ENCODE measurements around the gene LCN6. TPM values are rescaled to one million over a fixed set of nuclear protein-coding genes. Genes with fewer than 3 reads are reported as not detected.

LCN6 gene
- total RNA-seq, 1 experiment from 2014 or later, result not detected

DNA sequence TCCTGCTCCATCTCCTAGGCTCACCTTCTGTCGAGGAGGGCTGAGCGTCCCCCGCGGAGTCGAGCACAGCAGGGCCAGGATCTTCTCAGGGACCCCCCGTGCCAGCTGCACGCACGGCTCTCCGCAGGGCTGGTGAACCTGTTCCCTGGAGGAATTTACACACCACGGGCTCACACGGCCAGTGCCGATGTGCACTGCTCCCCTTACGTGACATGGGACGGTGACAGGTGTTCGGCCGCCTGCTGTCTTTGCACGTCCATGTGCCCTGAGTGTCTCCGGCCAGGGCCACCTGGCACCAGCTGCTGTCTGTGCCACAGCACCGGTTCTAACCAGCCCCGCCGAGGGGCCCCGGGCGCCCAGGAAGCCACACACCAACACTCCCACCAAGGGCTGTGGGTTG, 52.4 kb downstream of the LCN6 start:
- no peak overlapping the region for H3K56ac ChIP-seq (ENCODE audit: insufficient read length, low read depth, low read length)
- no peaks in the 10 kb centered on the region for H3K23me2 ChIP-seq (ENCODE audit: insufficient read length, low read depth, low read length, poor library complexity, severe bottlenecking)
- H2BK20ac ChIP-seq (ENCODE audit: low read depth, low read length, poor library complexity, severe bottlenecking), result no peak overlapping the region
- no peak overlapping the region for H3K23ac ChIP-seq (ENCODE audit: insufficient read length, low read depth, low read length)
- no peaks in the 10 kb centered on the region for H3K4me1 ChIP-seq (ENCODE audit: insufficient read depth, low read length)
- peaks cover 26% of the 10 kb centered on the region for H3K27me3 Mint-ChIP-seq (ENCODE audit: low read depth)
- H3K27ac ChIP-seq (ENCODE audit: insufficient read length, low read depth, low read length), result no peak overlapping the region
- no peak overlapping the region for H4K5ac ChIP-seq (ENCODE audit: insufficient read length, low read depth, low read length)
- H3K79me1 ChIP-seq (ENCODE audit: insufficient read depth, low read depth, low read length, poor library complexity, severe bottlenecking), result no peaks in the 10 kb centered on the region
- H4K91ac ChIP-seq (ENCODE audit: insufficient read length, low read depth, low read length), result no peak overlapping the region
- H2AFZ ChIP-seq (ENCODE audit: low read length), result no peak overlapping the region
- no peaks in the 10 kb centered on the region for H3K79me2 ChIP-seq (ENCODE audit: insufficient read depth, low read length)
- no peak overlapping the region for H2BK12ac ChIP-seq (ENCODE audit: insufficient read length, low read depth, low read length)
- no peak overlapping the region for H3T11ph ChIP-seq (ENCODE audit: low read length)
- no peak overlapping the region for H2BK120ac ChIP-seq (ENCODE audit: low read depth, low read length, poor library complexity, severe bottlenecking)
- H3K18ac ChIP-seq (ENCODE audit: insufficient read length, low read depth, low read length), result no peak overlapping the region
- H3K27me3 ChIP-seq (ENCODE audit: insufficient read depth, low read length), result no peaks in the 10 kb centered on the region
- no peak overlapping the region for H2BK5ac ChIP-seq (ENCODE audit: insufficient read length, low read length)
- no peak overlapping the region for H3K14ac ChIP-seq (ENCODE audit: insufficient read depth, low read length)
- H2BK15ac ChIP-seq (ENCODE audit: low read depth, low read length), result no peak overlapping the region
- no peak overlapping the region for H3K4me3 Mint-ChIP-seq
- DNase-seq, result no peak
- TF ChIP-seq, protein P1, sequence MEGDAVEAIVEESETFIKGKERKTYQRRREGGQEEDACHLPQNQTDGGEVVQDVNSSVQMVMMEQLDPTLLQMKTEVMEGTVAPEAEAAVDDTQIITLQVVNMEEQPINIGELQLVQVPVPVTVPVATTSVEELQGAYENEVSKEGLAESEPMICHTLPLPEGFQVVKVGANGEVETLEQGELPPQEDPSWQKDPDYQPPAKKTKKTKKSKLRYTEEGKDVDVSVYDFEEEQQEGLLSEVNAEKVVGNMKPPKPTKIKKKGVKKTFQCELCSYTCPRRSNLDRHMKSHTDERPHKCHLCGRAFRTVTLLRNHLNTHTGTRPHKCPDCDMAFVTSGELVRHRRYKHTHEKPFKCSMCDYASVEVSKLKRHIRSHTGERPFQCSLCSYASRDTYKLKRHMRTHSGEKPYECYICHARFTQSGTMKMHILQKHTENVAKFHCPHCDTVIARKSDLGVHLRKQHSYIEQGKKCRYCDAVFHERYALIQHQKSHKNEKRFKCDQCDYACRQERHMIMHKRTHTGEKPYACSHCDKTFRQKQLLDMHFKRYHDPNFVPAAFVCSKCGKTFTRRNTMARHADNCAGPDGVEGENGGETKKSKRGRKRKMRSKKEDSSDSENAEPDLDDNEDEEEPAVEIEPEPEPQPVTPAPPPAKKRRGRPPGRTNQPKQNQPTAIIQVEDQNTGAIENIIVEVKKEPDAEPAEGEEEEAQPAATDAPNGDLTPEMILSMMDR (conservative IDR thresholded peaks at IDR 0.05), result no peak
- H3K9me3 Mint-ChIP-seq, result no peaks in the 10 kb centered on the region; a peak in 1 of 5 replicates
- no peak overlapping the region for H3K27ac Mint-ChIP-seq
- no peak overlapping the region for H3K4me2 ChIP-seq (ENCODE audit: insufficient read depth, insufficient read length, low read length)
- H4K8ac ChIP-seq (replicated peaks; ENCODE audit: insufficient read length, low read depth, low read length), result no peak overlapping the region
- H2AK5ac ChIP-seq (ENCODE audit: insufficient read length, low read length), result no peak overlapping the region
- no peak overlapping the region for H3K4ac ChIP-seq (ENCODE audit: low read depth, low read length)
- H3K36me3 Mint-ChIP-seq (ENCODE audit: insufficient read depth in 1 of 3, low read depth in 3 of 3), result no peaks in the 10 kb centered on the region
- no peaks in the 10 kb centered on the region for H4K20me1 ChIP-seq (ENCODE audit: control insufficient read depth, insufficient read depth, insufficient read length)
- peaks cover 1 to 23% of the 10 kb centered on the region in 2 experiments for H3K4me1 Mint-ChIP-seq
- no peaks in the 10 kb centered on the region for H3K9me3 ChIP-seq (ENCODE audit: control insufficient read depth, low read depth, low read length)
- no peak overlapping the region for H3K9ac ChIP-seq (ENCODE audit: extremely low read depth, insufficient read length, low read length)
- no CpG with 5 or more reads among the region's 23 CpGs for WGBS (ENCODE audit: extremely low coverage, insufficient read length, low lambda C conversion rate)
